OCI-LY1 (cell line): ENCODE data around the gene OR2M7.
"Not testable (repeated sequence)": the region's sequence is repeated elsewhere in the genome, so short reads cannot be mapped to it uniquely, and the experiment has no call there.

Source experiments
- H2AFZ ChIP-seq: fragments of 200-600 bp; sonication (generic), shearing (Covaris generic); 2 replicates; pipeline ENCODE4 v1.6.0; 2014; ENCODE audit warnings: antibody characterized with exemption, mild to moderate bottlenecking, low read length
- H3F3A ChIP-seq: fragments of 200-600 bp; sonication (generic), shearing (Covaris generic); 2 replicates; pipeline ENCODE4 v1.6.0; 2014; ENCODE audit warnings: mild to moderate bottlenecking, antibody characterized with exemption, low read length, moderate library complexity; ENCODE audit not compliant: insufficient read depth
- H3K27ac ChIP-seq: fragments of 200-600 bp; sonication (generic); 2 replicates; pipeline ENCODE4 v1.5.1; 2014; ENCODE audit warnings: low read length, mixed run types, mild to moderate bottlenecking, low read depth; ENCODE audit not compliant: poor library complexity, severe bottlenecking
- H3K27me3 ChIP-seq: fragments of 200-600 bp; sonication (generic); 2 replicates; pipeline ENCODE4 v1.6.0; 2014; ENCODE audit warnings: antibody characterized with exemption, mild to moderate bottlenecking, low read length, moderate library complexity; ENCODE audit not compliant: insufficient read depth
- H3K36me3 ChIP-seq: fragments of 200-600 bp; sonication (generic); 2 replicates; pipeline ENCODE4 v1.6.1; 2014; ENCODE audit warnings: mild to moderate bottlenecking, antibody characterized with exemption, low read length, moderate library complexity, mixed read lengths; ENCODE audit not compliant: insufficient read depth
- H3K4me1 ChIP-seq: fragments of 200-600 bp; sonication (generic); 2 replicates; pipeline ENCODE4 v1.5.1; 2014; ENCODE audit warnings: mild to moderate bottlenecking, low read length, moderate library complexity; ENCODE audit not compliant: insufficient read depth, severe bottlenecking
- H3K4me2 ChIP-seq: fragments of 200-600 bp; sonication (generic), shearing (Covaris generic); 2 replicates; pipeline ENCODE4 v1.6.1; 2014; ENCODE audit warnings: low read length
- H3K4me3 ChIP-seq: fragments of 200-600 bp; sonication (generic); 2 replicates; pipeline ENCODE4 v1.5.1; 2014; ENCODE audit warnings: low read length, low read depth, mild to moderate bottlenecking, mixed read lengths; ENCODE audit not compliant: poor library complexity, severe bottlenecking
- H3K79me2 ChIP-seq: fragments of 200-600 bp; shearing (Covaris generic); 2 replicates; pipeline ENCODE4 v1.6.1; 2016; ENCODE audit warnings: mixed run types, low read length, mixed read lengths; ENCODE audit not compliant: insufficient read depth
- H3K9ac ChIP-seq: fragments of 200-600 bp; sonication (generic), shearing (Covaris generic); 2 replicates; pipeline ENCODE4 v1.6.1; 2014; ENCODE audit warnings: mild to moderate bottlenecking, low read length, mixed read lengths
- H3K9me2 ChIP-seq: fragments of 200-600 bp; sonication (generic), shearing (Covaris generic); 2 replicates; pipeline ENCODE4 v1.6.1; 2014; ENCODE audit warnings: low read depth, mild to moderate bottlenecking, low read length, mixed read lengths
- H3K9me3 ChIP-seq: fragments of 200-600 bp; shearing (Covaris generic); 2 replicates; pipeline ENCODE4 v1.6.1; 2014; ENCODE audit warnings: low read length, mixed read lengths
- H4K20me1 ChIP-seq: fragments of 200-600 bp; sonication (generic), shearing (Covaris generic); 2 replicates; pipeline ENCODE4 v1.6.0; 2016; ENCODE audit warnings: mild to moderate bottlenecking, low read length; ENCODE audit not compliant: insufficient read depth
- EZH2 ChIP-seq: fragments of 200-600 bp; sonication (generic), shearing (Covaris generic); IDR thresholded peaks from 2 replicates; pipeline ENCODE4 v1.8.0; 2017; ENCODE audit warnings: borderline replicate concordance, mixed run types, mild to moderate bottlenecking, antibody characterized with exemption, low read length, moderate library complexity, mixed read lengths
- TF ChIP-seq, protein P1 (sequence below): fragments of 200-600 bp; sonication (generic), shearing (Covaris generic); IDR thresholded peaks from 2 replicates; pipeline ENCODE4 v1.5.1; 2017; ENCODE audit warnings: mild to moderate bottlenecking, antibody characterized with exemption, low read length, moderate library complexity, mixed read lengths

OR2M7 gene

DNA sequence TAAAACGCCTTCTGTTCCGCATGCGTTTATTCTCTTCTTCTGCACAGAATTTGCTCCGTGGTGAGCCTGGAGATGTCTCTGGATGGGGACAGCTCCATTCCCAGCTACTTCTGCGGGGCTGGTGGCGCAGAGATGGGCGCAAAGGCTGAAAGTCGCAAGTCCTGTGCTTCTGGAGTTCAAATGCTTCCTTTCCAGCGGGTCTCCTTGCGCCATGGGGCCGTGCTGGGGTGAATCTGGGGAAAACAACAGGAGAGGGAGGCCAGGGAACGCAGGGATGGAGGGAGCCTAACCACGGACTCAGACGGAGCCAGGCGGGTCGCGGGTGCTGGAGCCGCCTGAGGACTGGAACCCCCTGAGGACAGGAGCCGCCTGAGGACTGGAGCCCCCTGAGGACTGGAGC lies 18.3 kb downstream of the OR2M7 start:
- H3K9ac ChIP-seq, result no peak overlapping the region
- TF ChIP-seq, protein P1, sequence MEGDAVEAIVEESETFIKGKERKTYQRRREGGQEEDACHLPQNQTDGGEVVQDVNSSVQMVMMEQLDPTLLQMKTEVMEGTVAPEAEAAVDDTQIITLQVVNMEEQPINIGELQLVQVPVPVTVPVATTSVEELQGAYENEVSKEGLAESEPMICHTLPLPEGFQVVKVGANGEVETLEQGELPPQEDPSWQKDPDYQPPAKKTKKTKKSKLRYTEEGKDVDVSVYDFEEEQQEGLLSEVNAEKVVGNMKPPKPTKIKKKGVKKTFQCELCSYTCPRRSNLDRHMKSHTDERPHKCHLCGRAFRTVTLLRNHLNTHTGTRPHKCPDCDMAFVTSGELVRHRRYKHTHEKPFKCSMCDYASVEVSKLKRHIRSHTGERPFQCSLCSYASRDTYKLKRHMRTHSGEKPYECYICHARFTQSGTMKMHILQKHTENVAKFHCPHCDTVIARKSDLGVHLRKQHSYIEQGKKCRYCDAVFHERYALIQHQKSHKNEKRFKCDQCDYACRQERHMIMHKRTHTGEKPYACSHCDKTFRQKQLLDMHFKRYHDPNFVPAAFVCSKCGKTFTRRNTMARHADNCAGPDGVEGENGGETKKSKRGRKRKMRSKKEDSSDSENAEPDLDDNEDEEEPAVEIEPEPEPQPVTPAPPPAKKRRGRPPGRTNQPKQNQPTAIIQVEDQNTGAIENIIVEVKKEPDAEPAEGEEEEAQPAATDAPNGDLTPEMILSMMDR, result no peak
- no peak for TF ChIP-seq EZH2
- H3K79me2 ChIP-seq, result no peaks in the 10 kb centered on the region

DNA sequence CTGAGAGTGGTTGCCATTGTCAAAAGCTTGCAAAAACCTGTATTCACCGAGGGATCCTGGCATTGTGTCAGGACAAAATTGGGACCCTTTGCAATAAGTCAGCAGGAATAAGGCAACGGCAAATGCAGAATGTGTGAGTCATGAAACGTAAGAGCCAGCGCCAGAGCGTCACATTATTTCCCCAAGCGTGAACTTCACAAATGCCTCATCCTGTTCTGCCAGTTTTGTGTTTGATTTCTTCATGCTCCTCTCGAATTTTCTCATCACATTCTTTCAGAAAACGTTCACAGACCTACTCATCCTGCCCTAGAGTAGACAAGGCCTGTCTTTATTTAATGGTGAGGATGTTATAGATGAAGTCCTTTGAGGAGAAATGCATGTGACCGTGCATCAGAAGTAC lies 18.7 kb downstream of the OR2M7 start:
- not testable (repeated sequence) for H3K4me2 ChIP-seq, H3K9me2 ChIP-seq, H3K79me2 ChIP-seq, H3K9me3 ChIP-seq, H2AFZ ChIP-seq, H3K27me3 ChIP-seq, H3K4me3 ChIP-seq, H3K27ac ChIP-seq, H3K36me3 ChIP-seq, H4K20me1 ChIP-seq, H3K4me1 ChIP-seq, H3K9ac ChIP-seq, H3F3A ChIP-seq

More for the DNA sequence above, 18.3 kb downstream of the OR2M7 start:
- H3K9me3 ChIP-seq, result no peaks in the 10 kb centered on the region
- H3K36me3 ChIP-seq, result no peaks in the 10 kb centered on the region
- H2AFZ ChIP-seq, result no peak overlapping the region
- H3K4me1 ChIP-seq, result no peaks in the 10 kb centered on the region
- no peaks in the 10 kb centered on the region for H3K9me2 ChIP-seq
- H3F3A ChIP-seq, result no peaks in the 10 kb centered on the region
- no peak overlapping the region for H3K4me2 ChIP-seq
- H4K20me1 ChIP-seq, result no peaks in the 10 kb centered on the region
- H3K27me3 ChIP-seq, result no peaks in the 10 kb centered on the region
- no peak overlapping the region for H3K4me3 ChIP-seq
- H3K27ac ChIP-seq, result no peak overlapping the region

DNA sequence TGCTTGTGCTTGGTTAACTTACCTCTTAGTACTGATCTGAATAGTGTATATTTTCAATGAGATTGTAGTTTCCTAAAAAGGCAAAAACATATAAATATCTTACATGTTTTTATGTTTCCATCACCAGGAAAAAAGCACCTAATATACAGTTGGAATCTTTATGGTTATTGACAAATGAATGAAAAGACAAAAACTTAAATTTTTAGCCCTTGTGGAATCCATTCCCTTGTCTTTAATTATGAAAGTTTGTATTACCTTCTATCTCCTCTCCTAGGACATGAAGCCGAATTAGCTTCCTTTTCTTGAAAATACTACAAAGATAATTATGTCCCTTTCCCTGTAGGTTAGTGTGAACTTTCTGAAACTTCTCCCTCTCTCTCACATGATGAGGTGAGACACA lies 21.0 kb downstream of the OR2M7 start, which contains the start of gene OR2T12:
OR2T12 (minus strand) TSS at position 101 of the 400 bp plus-strand sequence. CDS start 7,846 bp downstream, outside the sequence.
- H3K27me3 ChIP-seq, result no peaks in the 10 kb centered on the region
- no peaks in the 10 kb centered on the region for H3K4me1 ChIP-seq
- no peaks in the 10 kb centered on the region for H3K9me2 ChIP-seq
- no peaks in the 10 kb centered on the region for H3K79me2 ChIP-seq
- H3K9me3 ChIP-seq, result no peaks in the 10 kb centered on the region
- H2AFZ ChIP-seq, result no peak within 1 kb of the TSS
- no peaks in the 10 kb centered on the region for H3K36me3 ChIP-seq
- no peak within 1 kb of the TSS for H3K9ac ChIP-seq
- H4K20me1 ChIP-seq, result no peaks in the 10 kb centered on the region
- H3K4me3 ChIP-seq, result no peak within 1 kb of the TSS
- TF ChIP-seq EZH2, result no peak
- TF ChIP-seq, protein P1, result no peak
- no peak within 1 kb of the TSS for H3K4me2 ChIP-seq
- H3F3A ChIP-seq, result no peaks in the 10 kb centered on the region
- H3K27ac ChIP-seq, result no peak within 1 kb of the TSS

DNA sequence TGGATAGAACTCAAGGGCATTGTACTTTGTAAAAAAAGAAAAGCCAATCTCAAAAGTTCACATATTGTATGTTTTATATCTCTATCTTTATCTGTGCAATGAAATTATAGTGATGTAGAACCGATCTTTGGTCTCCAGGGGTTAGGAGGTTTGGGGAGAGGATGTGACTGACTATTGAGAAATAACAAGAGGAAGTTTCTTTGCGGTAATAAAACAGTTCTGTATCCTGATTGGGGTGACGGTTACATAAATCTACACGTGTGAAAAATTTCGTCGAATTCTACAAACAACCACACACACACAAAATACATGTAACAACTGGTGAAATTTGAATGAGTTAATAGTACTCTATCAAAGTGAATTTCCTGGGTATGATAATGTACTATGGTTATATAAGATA lies 36.0 kb downstream of the OR2M7 start:
- no peaks in the 10 kb centered on the region for H3K9me3 ChIP-seq

More for the DNA sequence above, 36.0 kb downstream of the OR2M7 start:
- no peak overlapping the region for H3K9ac ChIP-seq
- TF ChIP-seq, protein P1, result no peak
- TF ChIP-seq EZH2, result no peak
- H3K27me3 ChIP-seq, result no peaks in the 10 kb centered on the region
- H3K4me2 ChIP-seq, result no peak overlapping the region
- H3K27ac ChIP-seq, result no peak overlapping the region
- no peaks in the 10 kb centered on the region for H3K9me2 ChIP-seq
- H3K36me3 ChIP-seq, result no peaks in the 10 kb centered on the region
- no peaks in the 10 kb centered on the region for H4K20me1 ChIP-seq
- H3K4me1 ChIP-seq, result no peaks in the 10 kb centered on the region
- H2AFZ ChIP-seq, result no peak overlapping the region
- no peaks in the 10 kb centered on the region for H3F3A ChIP-seq
- H3K4me3 ChIP-seq, result no peak overlapping the region
- H3K79me2 ChIP-seq, result no peaks in the 10 kb centered on the region
